ENCODE data around the gene RFTN1. TPM values are rescaled to one million over a fixed set of nuclear protein-coding genes. Genes with fewer than 3 reads are reported as not detected.

RFTN1 gene
- total and polyA plus RNA-seq, 2 of the 8 experiments (the other 6 are each of a cell fraction or from before 2014, with no cell fraction given), result 4.6 to 6.7 TPM

- no peak overlapping the region for H3K27ac ChIP-seq (ENCODE audit: low read depth, low read length)
- no peak for TF ChIP-seq FOSL1 (IDR thresholded peaks at IDR 0.05; ENCODE audit: insufficient read depth, low read depth, low read length)
- TF ChIP-seq SUZ12 (IDR thresholded peaks at IDR 0.05; ENCODE audit: low read length), result no peak
- no peak for TF ChIP-seq YY1 (IDR thresholded peaks at IDR 0.05; ENCODE audit: low read depth, low read length)
- TF ChIP-seq TAF1 (IDR thresholded peaks at IDR 0.05; ENCODE audit: low read depth, low read length), result no peak
- TF ChIP-seq KDM1A (IDR thresholded peaks at IDR 0.05; ENCODE audit: borderline replicate concordance, low read length), result no peak
- TF ChIP-seq, protein P1, sequence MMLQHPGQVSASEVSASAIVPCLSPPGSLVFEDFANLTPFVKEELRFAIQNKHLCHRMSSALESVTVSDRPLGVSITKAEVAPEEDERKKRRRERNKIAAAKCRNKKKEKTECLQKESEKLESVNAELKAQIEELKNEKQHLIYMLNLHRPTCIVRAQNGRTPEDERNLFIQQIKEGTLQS (IDR thresholded peaks at IDR 0.05; ENCODE audit: insufficient read depth, low read depth, low read length), result no peak
- TF ChIP-seq SIN3A (conservative IDR thresholded peaks at IDR 0.05 in 1 of 2, IDR thresholded peaks at IDR 0.05 in 1 of 2; ENCODE audit: low read depth in 1 of 2, low read length in 2 of 2), result no peak
- TF ChIP-seq EP300 (IDR thresholded peaks at IDR 0.05; ENCODE audit: borderline replicate concordance in 1 of 2, low read depth in 2 of 2, low read length in 2 of 2), result no peak
Measured at GRCh38 chr3:16430717-16431630, 82.5 kb downstream of the RFTN1 start.

More at GRCh38 chr3:16430717-16431630, 82.5 kb downstream of the RFTN1 start:
- H3K79me2 ChIP-seq (ENCODE audit: control insufficient read depth in 1 of 2, insufficient read depth in 2 of 2, low read length in 2 of 2), result no peaks in the 10 kb centered on the region
- H3K23ac ChIP-seq (ENCODE audit: insufficient read length), result no peak overlapping the region
- no peak overlapping the region for H2BK12ac ChIP-seq (ENCODE audit: low read depth, low read length)
- H3K4me3 ChIP-seq (ENCODE audit: extremely low read depth in 1 of 4, insufficient read depth in 2 of 4, low read depth in 3 of 4, low read length in 4 of 4), result no peak overlapping the region
- H3K79me1 ChIP-seq (ENCODE audit: low read depth, low read length), result no peaks in the 10 kb centered on the region
- no peak overlapping the region for H4K91ac ChIP-seq (replicated peaks; ENCODE audit: insufficient read length, low read length)
- H3K56ac ChIP-seq (replicated peaks; ENCODE audit: insufficient read length, low read depth, low read length), result no peak overlapping the region
- H2BK15ac ChIP-seq (ENCODE audit: low read length), result no peak overlapping the region
- H3K4me1 ChIP-seq (replicated peaks in 1 of 4; ENCODE audit: control insufficient read depth in 3 of 4, insufficient read depth in 4 of 4, low read length in 3 of 4), result peaks cover 0 to 2% (median 0%) of the 10 kb centered on the region in 4 experiments; a peak in 2 of 7 replicates
- no peak overlapping the region for H3K9ac ChIP-seq (replicated peaks in 1 of 4; ENCODE audit: extremely low read depth in 1 of 4, low read depth in 3 of 4, low read length in 3 of 4)
- no peaks in the 10 kb centered on the region for H3K36me3 ChIP-seq (ENCODE audit: control insufficient read depth in 2 of 4, insufficient read depth in 4 of 4, low read length in 3 of 4)
- no peak overlapping the region for H2BK20ac ChIP-seq (ENCODE audit: low read length)
- no peaks in the 10 kb centered on the region for H3K23me2 ChIP-seq (ENCODE audit: low read depth, low read length)
- H2BK120ac ChIP-seq (replicated peaks; ENCODE audit: low read depth, low read length), result no peak overlapping the region
- no peaks in the 10 kb centered on the region for H3K9me3 ChIP-seq (ENCODE audit: insufficient read depth in 2 of 2, low read depth in 1 of 2, low read length in 1 of 2)
- no peaks in the 10 kb centered on the region for H3K27me3 ChIP-seq (replicated peaks in 1 of 4; ENCODE audit: control insufficient read depth in 3 of 4, extremely low read depth in 1 of 4, insufficient read depth in 3 of 4, low read length in 3 of 4)
- no peak overlapping the region for H3K18ac ChIP-seq (ENCODE audit: extremely low read depth, low read length)
- CTCF ChIA-PET (ENCODE audit: partially characterized antibody), result interaction anchor here (0.6 to 1.3 kb wide), 3 partner anchors 38 to 65 kb away, joined by 3 to 4 read pairs (median 3); no protein-coding TSS in a partner anchor
- FAIRE-seq (no peak), DNase-seq (ENCODE audit: low read depth in 1 of 2, low spot score in 2 of 2) (no peak)
- H2BK5ac ChIP-seq (ENCODE audit: low read depth, low read length), result no peak overlapping the region
- POLR2A ChIA-PET (ENCODE audit: partially characterized antibody), result interaction anchor here (0.6 kb wide), 1 partner anchor 69 kb away, joined by 3 read pairs; no protein-coding TSS in a partner anchor
- H4K8ac ChIP-seq (ENCODE audit: extremely low read depth, insufficient read depth, low read length), result no peak overlapping the region
- H3K4ac ChIP-seq (replicated peaks; ENCODE audit: insufficient read length, low read depth, low read length), result no peak overlapping the region
- no peaks in the 10 kb centered on the region for H4K20me1 ChIP-seq (replicated peaks in 1 of 2; ENCODE audit: control insufficient read depth in 1 of 2, insufficient read depth in 2 of 2, low read length in 2 of 2)
- 91% methylated on average over 11 of the region's 11 CpGs; no CpG with 5 or more reads in 1 of the 2 experiments for WGBS, 2 experiments (ENCODE audit: extremely low coverage in 1 of 2, insufficient coverage in 1 of 2, insufficient read length in 1 of 2, insufficient replicate concordance in 2 of 2, low coverage in 1 of 2, low lambda C conversion rate in 2 of 2, missing lambda C conversion rate in 1 of 2)
- H3K14ac ChIP-seq (ENCODE audit: insufficient read length), result no peak overlapping the region
- no peak overlapping the region for H2AK5ac ChIP-seq (ENCODE audit: low read depth, low read length)
- H3K4me2 ChIP-seq (ENCODE audit: insufficient read depth in 1 of 2, low read depth in 2 of 2, low read length in 2 of 2), result no peak overlapping the region
- H2AFZ ChIP-seq (ENCODE audit: low read length), result no peak overlapping the region
- H4K5ac ChIP-seq (ENCODE audit: insufficient read length, low read depth, low read length), result no peak overlapping the region

Data from H1 (cell line).